Purkinje cell (primary cell): Measurements from ENCODE around the gene XRCC3. TPM values are rescaled to one million over a fixed set of nuclear protein-coding genes. Genes with fewer than 3 reads are reported as not detected.

Experiments
- polyA plus RNA-seq: library from polyadenylated mRNA; unstranded; fragments of >200 nt; fragmentation: Nextera tagmentation; gene quantifications from 2 replicates; pipeline ENCODE4 v1.2.1, GENCODE V29; 2014

XRCC3 gene
- polyA plus RNA-seq = not detected in 2 replicates

DNA sequence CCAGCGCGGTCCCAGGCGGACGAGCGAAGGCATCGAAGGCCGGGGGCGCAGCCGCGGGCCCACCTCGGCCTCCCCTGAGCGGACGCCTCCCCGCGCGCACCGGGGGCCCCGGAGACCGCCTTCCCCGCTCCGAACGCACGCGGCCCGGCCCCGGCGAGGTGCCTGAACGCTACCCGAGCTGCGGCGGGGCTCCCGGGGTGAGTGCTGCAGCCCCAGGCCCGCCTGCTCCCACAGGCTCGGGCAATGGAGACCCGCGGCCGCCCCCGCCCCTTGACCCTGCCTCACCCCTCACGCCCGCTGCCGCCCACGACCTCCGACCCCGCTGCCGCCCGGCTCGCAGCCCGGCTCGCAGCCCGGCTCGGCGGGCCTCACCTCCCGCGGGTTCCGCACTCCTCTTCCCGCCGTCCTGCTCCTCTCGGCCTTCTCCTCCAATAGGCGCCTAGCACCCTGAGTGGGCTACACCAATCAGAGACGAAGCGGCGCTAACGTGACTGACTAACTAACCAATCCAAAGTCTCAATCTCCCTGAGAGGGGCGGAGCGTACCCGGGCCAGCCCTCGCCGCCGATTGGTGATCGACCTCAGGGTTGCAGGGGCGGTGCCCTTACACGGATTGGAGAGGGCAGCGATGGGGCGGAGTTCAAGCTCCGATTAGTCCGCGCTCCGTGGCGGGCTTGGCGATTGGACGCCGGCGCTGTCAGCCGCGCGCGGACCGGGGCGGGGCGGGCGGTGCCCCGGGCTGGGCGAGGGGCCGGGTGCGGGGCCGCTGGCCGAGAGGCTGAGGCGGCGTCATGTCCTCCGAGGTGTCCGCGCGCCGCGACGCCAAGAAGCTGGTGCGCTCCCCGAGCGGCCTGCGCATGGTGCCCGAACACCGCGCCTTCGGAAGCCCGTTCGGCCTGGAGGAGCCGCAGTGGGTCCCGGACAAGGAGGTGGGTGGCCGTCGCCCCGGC, at the start of gene XRCC3, which contains the start of gene ZFYVE21:
TSS of gene XRCC3 (minus strand) at position 400 of the 949 bp plus-strand sequence. CDS start 4,364 bp downstream, outside the sequence.
TSS of gene ZFYVE21 (plus strand) at position 759 of the 949 bp plus-strand sequence. CDS start at position 791, 32 bp downstream.

Other genes starting within 250 kb of the XRCC3 start
- 1,258 and 1,817 TPM in 2 replicates for gene CKB, start 192.6 kb downstream of the XRCC3 start, polyA plus RNA-seq
- gene TRMT61A, start 186.3 kb downstream of the XRCC3 start, polyA plus RNA-seq = 0.77 and 1.2 TPM in 2 replicates
- gene BAG5, start 152.8 kb downstream of the XRCC3 start, polyA plus RNA-seq = 23.3 and 24.7 TPM in 2 replicates
- 50.7 and 60.2 TPM in 2 replicates for gene COA8, start 152.5 kb downstream of the XRCC3 start, polyA plus RNA-seq
- 260 and 296 TPM in 2 replicates for gene KLC1, start 86.2 kb downstream of the XRCC3 start, polyA plus RNA-seq
- 33.5 and 39.3 TPM in 2 replicates for gene ZFYVE21, start 359 bp upstream of the XRCC3 start, polyA plus RNA-seq
- 2.9 and 5.8 TPM in 2 replicates for gene PPP1R13B, start 132.1 kb upstream of the XRCC3 start, polyA plus RNA-seq
- gene TDRD9, start 213.0 kb upstream of the XRCC3 start, polyA plus RNA-seq = 10.1 and 20.3 TPM in 2 replicates
- gene RD3L, start 227.1 kb upstream of the XRCC3 start, polyA plus RNA-seq = 3.6 and 6.3 TPM in 2 replicates